Measurements from ENCODE around the gene OFD1. TPM values are rescaled to one million over a fixed set of nuclear protein-coding genes. Genes with fewer than 3 reads are reported as not detected.

Gene OFD1
- polyA plus RNA-seq, 1 of the 3 experiments (the other 2 are of a cell fraction), result 13.4 TPM

DNA sequence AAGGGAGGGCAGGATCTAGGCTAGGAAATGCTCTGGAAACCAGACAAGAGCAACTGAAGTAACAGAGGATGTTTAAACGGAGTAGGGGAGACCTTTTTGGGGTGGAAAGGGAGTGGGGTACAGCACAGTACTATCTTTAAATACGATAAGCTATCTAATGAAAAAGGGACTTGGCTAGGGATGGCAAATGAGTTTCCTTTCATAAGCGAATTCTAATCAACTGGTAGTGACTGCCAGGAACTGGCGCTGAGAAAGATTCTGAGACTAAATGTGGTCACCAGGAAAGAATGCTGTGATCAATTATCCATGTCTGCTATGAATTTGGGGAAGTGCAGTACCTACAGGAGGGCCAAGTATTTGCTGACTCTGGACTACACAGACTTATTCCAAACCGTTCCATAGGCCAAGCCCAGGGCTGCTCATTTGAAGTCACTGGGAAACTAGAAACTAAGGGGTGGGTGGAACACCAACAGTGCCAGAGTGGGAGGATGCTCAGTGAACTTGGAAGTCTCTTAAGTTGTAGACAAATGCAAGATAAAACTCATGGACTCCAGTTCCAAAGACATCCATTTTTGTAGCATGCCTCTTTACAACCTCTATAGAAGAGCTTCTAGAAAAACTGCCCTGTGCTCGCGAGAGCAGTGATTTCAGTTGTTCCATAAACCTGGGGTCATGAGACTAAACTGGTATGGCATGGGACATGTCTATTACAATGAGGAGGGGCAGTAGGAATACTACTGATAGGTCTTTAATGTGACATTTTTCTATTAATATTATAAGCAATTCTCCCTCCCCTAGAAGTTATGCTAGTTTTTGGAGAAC lies 2.1 kb upstream of the OFD1 start:
- Histone ChIP-seq H3F3A (replicated peaks; ENCODE audit: insufficient read depth) (no peaks in the 10 kb centered on the region), H3K4me3 (ENCODE audit: low read depth in 2 of 2, low read length in 1 of 2) (no peak overlapping the region), H3K36me3 (replicated peaks in 1 of 2; ENCODE audit: control insufficient read depth in 1 of 2, insufficient read depth in 2 of 2, low read length in 1 of 2) (peaks cover 16 to 19% of the 10 kb centered on the region in 2 experiments), H3K9me2 (no peaks in the 10 kb centered on the region), H3K9me3 (no peaks in the 10 kb centered on the region), H4K20me1 (ENCODE audit: insufficient read depth) (0 out of 2 replicates have a peak, but pooled peaks cover 4% of the 10 kb centered on the region), H3K4me1 (ENCODE audit: control insufficient read depth in 1 of 2, insufficient read depth in 2 of 2, low read depth in 1 of 2, low read length in 1 of 2) (peaks cover 4 to 19% of the 10 kb centered on the region in 2 experiments; a peak in 3 of 4 replicates), H3K27me3 (ENCODE audit: insufficient read depth) (no peaks in the 10 kb centered on the region), H3K4me2 (no peak overlapping the region), H3K79me2 (ENCODE audit: insufficient read depth) (peaks cover 80% of the 10 kb centered on the region), H2AFZ (ENCODE audit: low read depth) (no peak overlapping the region), H3K9ac (no peak overlapping the region), H3K27ac (ENCODE audit: low read depth in 2 of 2, low read length in 1 of 2) (no peak overlapping the region)
- TF ChIP-seq, protein P1, sequence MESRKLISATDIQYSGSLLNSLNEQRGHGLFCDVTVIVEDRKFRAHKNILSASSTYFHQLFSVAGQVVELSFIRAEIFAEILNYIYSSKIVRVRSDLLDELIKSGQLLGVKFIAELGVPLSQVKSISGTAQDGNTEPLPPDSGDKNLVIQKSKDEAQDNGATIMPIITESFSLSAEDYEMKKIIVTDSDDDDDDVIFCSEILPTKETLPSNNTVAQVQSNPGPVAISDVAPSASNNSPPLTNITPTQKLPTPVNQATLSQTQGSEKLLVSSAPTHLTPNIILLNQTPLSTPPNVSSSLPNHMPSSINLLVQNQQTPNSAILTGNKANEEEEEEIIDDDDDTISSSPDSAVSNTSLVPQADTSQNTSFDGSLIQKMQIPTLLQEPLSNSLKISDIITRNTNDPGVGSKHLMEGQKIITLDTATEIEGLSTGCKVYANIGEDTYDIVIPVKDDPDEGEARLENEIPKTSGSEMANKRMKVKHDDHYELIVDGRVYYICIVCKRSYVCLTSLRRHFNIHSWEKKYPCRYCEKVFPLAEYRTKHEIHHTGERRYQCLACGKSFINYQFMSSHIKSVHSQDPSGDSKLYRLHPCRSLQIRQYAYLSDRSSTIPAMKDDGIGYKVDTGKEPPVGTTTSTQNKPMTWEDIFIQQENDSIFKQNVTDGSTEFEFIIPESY (IDR thresholded peaks at IDR 0.05; ENCODE audit: borderline replicate concordance, low read depth), result no peak
- no peak for TF ChIP-seq GABPA (IDR thresholded peaks at IDR 0.05; ENCODE audit: low read depth)
- TF ChIP-seq MEF2A (IDR thresholded peaks at IDR 0.05; ENCODE audit: borderline replicate concordance, low read depth), result no peak
- TF ChIP-seq CHD2 (IDR thresholded peaks at IDR 0.05; ENCODE audit: low read length, partially characterized antibody), result no peak
- no peak for TF ChIP-seq RAD21 (IDR thresholded peaks at IDR 0.05; ENCODE audit: low read length)
- TF ChIP-seq RCOR1 (IDR thresholded peaks at IDR 0.05; ENCODE audit: low read length), result no peak
- TF ChIP-seq FOSL2 (IDR thresholded peaks at IDR 0.05; ENCODE audit: borderline replicate concordance, low read depth), result no peak
- TF ChIP-seq, protein P2, sequence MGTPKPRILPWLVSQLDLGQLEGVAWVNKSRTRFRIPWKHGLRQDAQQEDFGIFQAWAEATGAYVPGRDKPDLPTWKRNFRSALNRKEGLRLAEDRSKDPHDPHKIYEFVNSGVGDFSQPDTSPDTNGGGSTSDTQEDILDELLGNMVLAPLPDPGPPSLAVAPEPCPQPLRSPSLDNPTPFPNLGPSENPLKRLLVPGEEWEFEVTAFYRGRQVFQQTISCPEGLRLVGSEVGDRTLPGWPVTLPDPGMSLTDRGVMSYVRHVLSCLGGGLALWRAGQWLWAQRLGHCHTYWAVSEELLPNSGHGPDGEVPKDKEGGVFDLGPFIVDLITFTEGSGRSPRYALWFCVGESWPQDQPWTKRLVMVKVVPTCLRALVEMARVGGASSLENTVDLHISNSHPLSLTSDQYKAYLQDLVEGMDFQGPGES (IDR thresholded peaks at IDR 0.05; ENCODE audit: low read depth, low read length), result no peak
- TF ChIP-seq, protein P3, sequence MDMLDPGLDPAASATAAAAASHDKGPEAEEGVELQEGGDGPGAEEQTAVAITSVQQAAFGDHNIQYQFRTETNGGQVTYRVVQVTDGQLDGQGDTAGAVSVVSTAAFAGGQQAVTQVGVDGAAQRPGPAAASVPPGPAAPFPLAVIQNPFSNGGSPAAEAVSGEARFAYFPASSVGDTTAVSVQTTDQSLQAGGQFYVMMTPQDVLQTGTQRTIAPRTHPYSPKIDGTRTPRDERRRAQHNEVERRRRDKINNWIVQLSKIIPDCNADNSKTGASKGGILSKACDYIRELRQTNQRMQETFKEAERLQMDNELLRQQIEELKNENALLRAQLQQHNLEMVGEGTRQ (IDR thresholded peaks at IDR 0.05; ENCODE audit: borderline replicate concordance, low read depth, low read length), result no peak
- TF ChIP-seq GATA2 (CRISPR knock-in tag; IDR thresholded peaks at IDR 0.05), result no peak
- TF ChIP-seq NFIC (IDR thresholded peaks at IDR 0.05; ENCODE audit: borderline replicate concordance), result no peak
- TF ChIP-seq ELF1 (IDR thresholded peaks at IDR 0.05), result no peak
- no peak for TF ChIP-seq FOXJ3 (CRISPR knock-in tag; IDR thresholded peaks at IDR 0.05)
- no peak for TF ChIP-seq TEAD4 (IDR thresholded peaks at IDR 0.05; ENCODE audit: borderline replicate concordance, insufficient read depth)
- TF ChIP-seq TCF12 (IDR thresholded peaks at IDR 0.05), result no peak
- no peak for TF ChIP-seq YY1 (IDR thresholded peaks at IDR 0.05; ENCODE audit: low read depth)
- TF ChIP-seq, protein P4, sequence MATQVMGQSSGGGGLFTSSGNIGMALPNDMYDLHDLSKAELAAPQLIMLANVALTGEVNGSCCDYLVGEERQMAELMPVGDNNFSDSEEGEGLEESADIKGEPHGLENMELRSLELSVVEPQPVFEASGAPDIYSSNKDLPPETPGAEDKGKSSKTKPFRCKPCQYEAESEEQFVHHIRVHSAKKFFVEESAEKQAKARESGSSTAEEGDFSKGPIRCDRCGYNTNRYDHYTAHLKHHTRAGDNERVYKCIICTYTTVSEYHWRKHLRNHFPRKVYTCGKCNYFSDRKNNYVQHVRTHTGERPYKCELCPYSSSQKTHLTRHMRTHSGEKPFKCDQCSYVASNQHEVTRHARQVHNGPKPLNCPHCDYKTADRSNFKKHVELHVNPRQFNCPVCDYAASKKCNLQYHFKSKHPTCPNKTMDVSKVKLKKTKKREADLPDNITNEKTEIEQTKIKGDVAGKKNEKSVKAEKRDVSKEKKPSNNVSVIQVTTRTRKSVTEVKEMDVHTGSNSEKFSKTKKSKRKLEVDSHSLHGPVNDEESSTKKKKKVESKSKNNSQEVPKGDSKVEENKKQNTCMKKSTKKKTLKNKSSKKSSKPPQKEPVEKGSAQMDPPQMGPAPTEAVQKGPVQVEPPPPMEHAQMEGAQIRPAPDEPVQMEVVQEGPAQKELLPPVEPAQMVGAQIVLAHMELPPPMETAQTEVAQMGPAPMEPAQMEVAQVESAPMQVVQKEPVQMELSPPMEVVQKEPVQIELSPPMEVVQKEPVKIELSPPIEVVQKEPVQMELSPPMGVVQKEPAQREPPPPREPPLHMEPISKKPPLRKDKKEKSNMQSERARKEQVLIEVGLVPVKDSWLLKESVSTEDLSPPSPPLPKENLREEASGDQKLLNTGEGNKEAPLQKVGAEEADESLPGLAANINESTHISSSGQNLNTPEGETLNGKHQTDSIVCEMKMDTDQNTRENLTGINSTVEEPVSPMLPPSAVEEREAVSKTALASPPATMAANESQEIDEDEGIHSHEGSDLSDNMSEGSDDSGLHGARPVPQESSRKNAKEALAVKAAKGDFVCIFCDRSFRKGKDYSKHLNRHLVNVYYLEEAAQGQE (IDR thresholded peaks at IDR 0.05; ENCODE audit: low read depth, low read length), result no peak
- TF ChIP-seq, protein P5, sequence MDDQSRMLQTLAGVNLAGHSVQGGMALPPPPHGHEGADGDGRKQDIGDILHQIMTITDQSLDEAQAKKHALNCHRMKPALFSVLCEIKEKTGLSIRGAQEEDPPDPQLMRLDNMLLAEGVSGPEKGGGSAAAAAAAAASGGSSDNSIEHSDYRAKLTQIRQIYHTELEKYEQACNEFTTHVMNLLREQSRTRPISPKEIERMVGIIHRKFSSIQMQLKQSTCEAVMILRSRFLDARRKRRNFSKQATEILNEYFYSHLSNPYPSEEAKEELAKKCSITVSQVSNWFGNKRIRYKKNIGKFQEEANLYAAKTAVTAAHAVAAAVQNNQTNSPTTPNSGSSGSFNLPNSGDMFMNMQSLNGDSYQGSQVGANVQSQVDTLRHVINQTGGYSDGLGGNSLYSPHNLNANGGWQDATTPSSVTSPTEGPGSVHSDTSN (IDR thresholded peaks at IDR 0.05), result no peak
- TF ChIP-seq EP300 (IDR thresholded peaks at IDR 0.05; ENCODE audit: borderline replicate concordance in 1 of 2, low read depth in 1 of 2, low read length in 1 of 2), result no peak
- no peak for TF ChIP-seq RFX5 (IDR thresholded peaks at IDR 0.05; ENCODE audit: low read length)
- no peak for DNase-seq
- POLR2A ChIA-PET, result no interaction called here
- CTCF ChIA-PET, result no interaction called here
- WGBS (ENCODE audit: low lambda C conversion rate), result 90% methylated on average over 7 of the region's 7 CpGs
